H9 (cell line): ENCODE results near the gene CCNL1. TPM values are rescaled to one million over a fixed set of nuclear protein-coding genes. Genes with fewer than 3 reads are reported as not detected.
A peak's percentile ranks its signal among the peaks of the same experiment; 100 is the strongest.
"Not testable (repeated sequence)": the region's sequence is repeated elsewhere in the genome, so short reads cannot be mapped to it uniquely, and the experiment has no call there.

Source experiments
- DNase-seq: peaks from one replicate; pipeline ENCODE4 v3.0.0-alpha.2; 2017
- H2AFZ ChIP-seq: one replicate; pipeline ENCODE4 v1.6.1; 2013; ENCODE audit warnings: mild to moderate bottlenecking, low read length, control low read depth, moderate library complexity
- H2AK5ac ChIP-seq: 2 replicates; pipeline ENCODE4 v1.6.1; 2013; ENCODE audit warnings: low read length, control low read depth, mixed read lengths; ENCODE audit not compliant: insufficient read length
- H2BK120ac ChIP-seq: one replicate; pipeline ENCODE4 v1.6.1; 2013; ENCODE audit warnings: low read depth, mild to moderate bottlenecking, low read length, control low read depth, inconsistent platforms; ENCODE audit not compliant: poor library complexity, severe bottlenecking
- H2BK12ac ChIP-seq: 2 replicates; pipeline ENCODE4 v1.6.1; 2013; ENCODE audit warnings: low read length, control low read depth, mixed read lengths, low read depth; ENCODE audit not compliant: insufficient read length
- H2BK15ac ChIP-seq: 2 replicates; pipeline ENCODE4 v1.6.1; 2013; ENCODE audit warnings: low read depth, low read length, control low read depth
- H2BK20ac ChIP-seq: one replicate; pipeline ENCODE4 v1.6.1; 2013; ENCODE audit warnings: low read depth, mild to moderate bottlenecking, low read length, control low read depth, inconsistent platforms; ENCODE audit not compliant: poor library complexity, severe bottlenecking
- H2BK5ac ChIP-seq: 2 replicates; pipeline ENCODE4 v1.6.1; 2013; ENCODE audit warnings: low read length, control low read depth, mixed read lengths; ENCODE audit not compliant: insufficient read length
- H3K14ac ChIP-seq: 2 replicates; pipeline ENCODE4 v1.6.1; 2013; ENCODE audit warnings: low read length, control low read depth; ENCODE audit not compliant: insufficient read depth
- H3K18ac ChIP-seq: 2 replicates; pipeline ENCODE4 v1.6.1; 2013; ENCODE audit warnings: low read depth, mild to moderate bottlenecking, mixed read lengths, low read length, control low read depth; ENCODE audit not compliant: insufficient read length
- H3K23ac ChIP-seq: 2 replicates; pipeline ENCODE4 v1.6.1; 2013; ENCODE audit warnings: low read length, control low read depth, mixed read lengths, low read depth; ENCODE audit not compliant: insufficient read length
- H3K23me2 ChIP-seq: 2 replicates; pipeline ENCODE4 v1.6.1; 2013; ENCODE audit warnings: low read depth, mild to moderate bottlenecking, mixed read lengths, low read length, control low read depth; ENCODE audit not compliant: insufficient read length, poor library complexity, severe bottlenecking
- H3K27ac ChIP-seq: 2 replicates; pipeline ENCODE4 v1.5.1; 2013; ENCODE audit warnings: low read length, control low read depth, mixed read lengths, low read depth; ENCODE audit not compliant: insufficient read length
- H3K27me3 ChIP-seq: 2 replicates; pipeline ENCODE4 v1.6.1; 2013; ENCODE audit warnings: low read length, control low read depth, inconsistent platforms; ENCODE audit not compliant: insufficient read depth
- H3K4ac ChIP-seq: 2 replicates; pipeline ENCODE4 v1.6.1; 2013; ENCODE audit warnings: low read depth, mild to moderate bottlenecking, control low read depth, inconsistent platforms, low read length, moderate library complexity
- H3K4me1 ChIP-seq: 2 replicates; pipeline ENCODE4 v1.6.1; 2013; ENCODE audit warnings: low read length, control low read depth, inconsistent platforms; ENCODE audit not compliant: insufficient read depth
- H3K4me2 ChIP-seq: 2 replicates; pipeline ENCODE4 v1.6.1; 2013; ENCODE audit warnings: low read length, control low read depth, mixed read lengths; ENCODE audit not compliant: insufficient read length, insufficient read depth
- H3K56ac ChIP-seq: 2 replicates; pipeline ENCODE4 v1.6.1; 2013; ENCODE audit warnings: low read depth, mild to moderate bottlenecking, mixed read lengths, low read length, control low read depth; ENCODE audit not compliant: insufficient read length
- H3K79me1 ChIP-seq: 2 replicates; pipeline ENCODE4 v1.6.1; 2013; ENCODE audit warnings: low read depth, mild to moderate bottlenecking, moderate library complexity, low read length, control low read depth, inconsistent platforms; ENCODE audit not compliant: insufficient read depth, poor library complexity, severe bottlenecking
- H3K79me2 ChIP-seq: 2 replicates; pipeline ENCODE4 v1.6.1; 2013; ENCODE audit warnings: low read length, control low read depth, inconsistent platforms; ENCODE audit not compliant: insufficient read depth
- H3K9ac ChIP-seq: 2 replicates; pipeline ENCODE4 v1.6.1; 2013; ENCODE audit warnings: low read length, control low read depth, mixed read lengths; ENCODE audit not compliant: insufficient read length; ENCODE audit errors: extremely low read depth
- H3K9me3 ChIP-seq: one replicate; pipeline ENCODE4 v1.6.1; 2013; ENCODE audit warnings: low read depth, low read length, inconsistent platforms; ENCODE audit not compliant: control insufficient read depth
- H3T11ph ChIP-seq: one replicate; pipeline ENCODE4 v1.6.1; 2013; ENCODE audit warnings: mild to moderate bottlenecking, low read length, control low read depth, inconsistent platforms
- H4K20me1 ChIP-seq: one replicate; pipeline ENCODE4 v1.6.1; 2013; ENCODE audit not compliant: control insufficient read depth, insufficient read length, insufficient read depth
- H4K5ac ChIP-seq: 2 replicates; pipeline ENCODE4 v1.6.1; 2013; ENCODE audit warnings: low read depth, mild to moderate bottlenecking, mixed read lengths, low read length, control low read depth; ENCODE audit not compliant: insufficient read length
- H4K8ac ChIP-seq: replicated peaks from 2 replicates; pipeline ENCODE4 v1.6.1; 2013; ENCODE audit warnings: low read length, control low read depth, mixed read lengths, low read depth; ENCODE audit not compliant: insufficient read length
- H4K91ac ChIP-seq: 2 replicates; pipeline ENCODE4 v1.6.1; 2013; ENCODE audit warnings: low read depth, mild to moderate bottlenecking, moderate library complexity, mixed read lengths, low read length, control low read depth; ENCODE audit not compliant: insufficient read length
- H3K27ac Mint-ChIP-seq, 3 experiments: 2 replicates in 2 of 3; 3 replicates in 1 of 3; pipeline ENCODE4 v1.8.0; 2020 to 2021; ENCODE audit warnings: mixed read lengths in 3 of 3, mild to moderate bottlenecking in 1 of 3, moderate library complexity in 1 of 3
- H3K27me3 Mint-ChIP-seq: 2 replicates; pipeline ENCODE4 v1.8.0; 2021; ENCODE audit warnings: low read depth, mild to moderate bottlenecking, moderate library complexity, mixed read lengths
- H3K36me3 Mint-ChIP-seq, 3 experiments: 2 replicates in 2 of 3; 3 replicates in 1 of 3; pipeline ENCODE4 v1.8.0; 2020 to 2021; ENCODE audit warnings: low read depth in 3 of 3, mixed read lengths in 3 of 3; ENCODE audit not compliant: insufficient read depth in 1 of 3
- H3K4me1 Mint-ChIP-seq, 2 experiments: 2 replicates each; pipeline ENCODE4 v1.8.0; 2020; ENCODE audit warnings: mixed read lengths in 2 of 2
- H3K4me3 Mint-ChIP-seq, 2 experiments: 2 replicates in 1 of 2; 3 replicates in 1 of 2; pipeline ENCODE4 v1.8.0; 2020 to 2021; ENCODE audit warnings: mild to moderate bottlenecking in 2 of 2, mixed read lengths in 2 of 2, moderate library complexity in 1 of 2
- H3K9me3 Mint-ChIP-seq, 2 experiments: 2 replicates in 1 of 2; 3 replicates in 1 of 2; pipeline ENCODE4 v1.8.0; 2020; ENCODE audit warnings: mild to moderate bottlenecking in 2 of 2, mixed read lengths in 2 of 2, moderate library complexity in 1 of 2
- WGBS: extraction: QIAGEN DNeasy Blood & Tissue Kit; methylation state at CpG from one replicate; pipeline ENCODE4 v1.1.7; 2013; ENCODE audit warnings: missing lambda C conversion rate, low lambda C conversion rate, mixed read lengths; ENCODE audit not compliant: insufficient read length; ENCODE audit errors: extremely low coverage; 5-methylcytosine and 5-hydroxymethylcytosine counted together
- total RNA-seq: library from RNA; stranded (reverse); gene quantifications from 2 replicates; pipeline ENCODE4 v1.2.1, GENCODE V29; 2021

Gene CCNL1
- total RNA-seq, 1 experiment from 2014 or later = 103 TPM

GRCh38 chr3:157177801-157178453 lies 18.0 kb upstream of the CCNL1 start:
- H3K27me3 Mint-ChIP-seq, H3K56ac ChIP-seq, H4K5ac ChIP-seq, H3K9ac ChIP-seq, H3K27ac ChIP-seq, H3K79me2 ChIP-seq, H2BK15ac ChIP-seq, H2AK5ac ChIP-seq, H3K27ac Mint-ChIP-seq, H3K23ac ChIP-seq, H4K91ac ChIP-seq, H3K9me3 ChIP-seq, H3K27me3 ChIP-seq, DNase-seq, H2BK5ac ChIP-seq, H2BK120ac ChIP-seq, H3K79me1 ChIP-seq, H3K14ac ChIP-seq, H2BK12ac ChIP-seq, H3K18ac ChIP-seq, H4K8ac ChIP-seq, H4K20me1 ChIP-seq, H3K4me1 ChIP-seq, H3K4me2 ChIP-seq, H2BK20ac ChIP-seq, H2AFZ ChIP-seq, H3T11ph ChIP-seq, H3K4ac ChIP-seq: not testable (repeated sequence)
- WGBS = no CpG with 5 or more reads among the region's 9 CpGs
- peaks cover 17% of the 10 kb centered on the region for H3K23me2 ChIP-seq
- H3K9me3 Mint-ChIP-seq = peaks cover 30 to 44% of the 10 kb centered on the region in 2 experiments
- peaks cover 12% of the 10 kb centered on the region in 2 experiments for H3K4me1 Mint-ChIP-seq
- 0 out of 5 replicates have a peak overlapping the region, but pooled peaks of 1 of the 2 experiments have one; percentile 23 for H3K4me3 Mint-ChIP-seq
- H3K36me3 Mint-ChIP-seq = peaks cover 30 to 57% (median 33%) of the 10 kb centered on the region in 3 experiments
